H1 (cell line): ENCODE results near the gene CTSH. TPM values are rescaled to one million over a fixed set of nuclear protein-coding genes. Genes with fewer than 3 reads are reported as not detected.

Experiments
- CTCF ChIA-PET: fragments of 300-600 bp; sonication (Branson Sonifier 250); formaldehyde crosslinking; loops from one replicate; lab custom pipeline; 2021; ENCODE audit not compliant: partially characterized antibody; lab: Charles Lee
- POLR2A ChIA-PET: fragments of 300-600 bp; sonication (Branson Sonifier 250); formaldehyde crosslinking; loops from one replicate; lab custom pipeline; 2021; ENCODE audit warnings: inconsistent platforms; ENCODE audit not compliant: partially characterized antibody; lab: Charles Lee
- DNase-seq, 2 experiments: peaks; one replicate each; pipeline versions ENCODE4 v3.0.0 to v3.0.0-alpha.2; 2010 to 2022; ENCODE audit warnings: low spot score in 2 of 2, low read depth in 1 of 2, mixed read lengths in 1 of 2
- FAIRE-seq: peaks from 2 replicates; lab custom pipeline; 2011; peaks lifted over from hg19 to GRCh38; lab: Jason Lieb, UNC
- H2AFZ ChIP-seq: 2 replicates; pipeline ENCODE4 v1.8.1; 2012; ENCODE audit warnings: low read length, inconsistent platforms
- H2AK5ac ChIP-seq: 2 replicates; pipeline ENCODE4 v1.6.1; 2013; ENCODE audit warnings: low read depth, low read length
- H2BK120ac ChIP-seq: replicated peaks from 2 replicates; pipeline ENCODE3; 2013; ENCODE audit warnings: low read depth, low read length, inconsistent platforms
- H2BK12ac ChIP-seq: 2 replicates; pipeline ENCODE4 v1.6.1; 2013; ENCODE audit warnings: low read depth, low read length
- H2BK15ac ChIP-seq: 2 replicates; pipeline ENCODE4 v1.6.1; 2013; ENCODE audit warnings: low read length
- H2BK20ac ChIP-seq: 2 replicates; pipeline ENCODE4 v1.6.1; 2013; ENCODE audit warnings: low read length
- H2BK5ac ChIP-seq: 2 replicates; pipeline ENCODE4 v1.6.1; 2013; ENCODE audit warnings: low read depth, low read length
- H3K14ac ChIP-seq: 2 replicates; pipeline ENCODE4 v1.6.1; 2013; ENCODE audit warnings: inconsistent platforms; ENCODE audit not compliant: insufficient read length
- H3K18ac ChIP-seq: 2 replicates; pipeline ENCODE4 v1.6.1; 2013; ENCODE audit warnings: low read length; ENCODE audit errors: extremely low read depth
- H3K23ac ChIP-seq: 2 replicates; pipeline ENCODE4 v1.6.1; 2013; ENCODE audit warnings: inconsistent platforms; ENCODE audit not compliant: insufficient read length
- H3K23me2 ChIP-seq: 2 replicates; pipeline ENCODE4 v1.6.1; 2013; ENCODE audit warnings: low read depth, low read length
- H3K27ac ChIP-seq: 2 replicates; pipeline ENCODE4 v1.6.1; 2011; ENCODE audit warnings: low read depth, low read length, inconsistent platforms
- H3K27me3 ChIP-seq, 4 experiments: replicated peaks in 1 of 4; 1 replicate in 1 of 4; 2 replicates in 3 of 4; pipeline versions ENCODE4 v1.6.1 to v1.8.1; 2011 to 2013; ENCODE audit warnings: low read length in 3 of 4, mild to moderate bottlenecking in 3 of 4, inconsistent platforms in 2 of 4, mixed read lengths in 2 of 4, moderate library complexity in 1 of 4; ENCODE audit not compliant: control insufficient read depth in 3 of 4, insufficient read depth in 3 of 4; ENCODE audit errors: extremely low read depth in 1 of 4
- H3K36me3 ChIP-seq, 4 experiments: 2 replicates each; pipeline versions ENCODE4 v1.6.1 to v1.8.1; 2011 to 2013; ENCODE audit warnings: mild to moderate bottlenecking in 4 of 4, low read length in 3 of 4, moderate library complexity in 2 of 4, control low read depth in 1 of 4, inconsistent platforms in 1 of 4; ENCODE audit not compliant: insufficient read depth in 4 of 4, control insufficient read depth in 2 of 4
- H3K4ac ChIP-seq: replicated peaks from 2 replicates; pipeline ENCODE3; 2013; ENCODE audit warnings: low read length, low read depth, mixed read lengths, inconsistent platforms; ENCODE audit not compliant: insufficient read length
- H3K4me1 ChIP-seq, 4 experiments: replicated peaks in 1 of 4; 1 replicate in 1 of 4; 2 replicates in 3 of 4; pipeline versions ENCODE4 v1.6.1 to v1.8.1; 2011 to 2013; ENCODE audit warnings: low read length in 3 of 4, inconsistent platforms in 2 of 4, mixed read lengths in 1 of 4; ENCODE audit not compliant: insufficient read depth in 4 of 4, control insufficient read depth in 3 of 4
- H3K4me2 ChIP-seq, 2 experiments: 2 replicates each; pipeline versions ENCODE4 v1.6.1 to v1.8.1; 2011 to 2013; ENCODE audit warnings: low read depth in 2 of 2, low read length in 2 of 2, control low read depth in 1 of 2, inconsistent platforms in 1 of 2, mild to moderate bottlenecking in 1 of 2; ENCODE audit not compliant: insufficient read depth in 1 of 2
- H3K4me3 ChIP-seq, 4 experiments: fragments of 200-600, 300-600 bp in 1 of 4; sonication (generic), shearing (Covaris generic), sonication (Bioruptor Twin) in 1 of 4; 2 replicates each; pipeline versions ENCODE4 v1.5.1 to v1.8.1; 2011 to 2016; ENCODE audit warnings: low read length in 4 of 4, low read depth in 3 of 4, control low read depth in 2 of 4, inconsistent platforms in 2 of 4, mild to moderate bottlenecking in 2 of 4, mixed read lengths in 1 of 4, moderate library complexity in 1 of 4; ENCODE audit not compliant: insufficient read depth in 2 of 4; ENCODE audit errors: extremely low read depth in 1 of 4
- H3K56ac ChIP-seq: replicated peaks from 2 replicates; pipeline ENCODE3; 2013; ENCODE audit warnings: low read depth, mild to moderate bottlenecking, mixed read lengths, low read length, inconsistent platforms; ENCODE audit not compliant: insufficient read length
- H3K79me1 ChIP-seq: 2 replicates; pipeline ENCODE4 v1.6.1; 2013; ENCODE audit warnings: low read depth, low read length, control low read depth
- H3K79me2 ChIP-seq, 2 experiments: 2 replicates each; pipeline versions ENCODE4 v1.6.1 to v1.8.1; 2012 to 2013; ENCODE audit warnings: low read length in 2 of 2, mild to moderate bottlenecking in 2 of 2, inconsistent platforms in 1 of 2; ENCODE audit not compliant: insufficient read depth in 2 of 2, control insufficient read depth in 1 of 2
- H3K9ac ChIP-seq, 4 experiments: replicated peaks in 1 of 4; 1 replicate in 1 of 4; 2 replicates in 3 of 4; pipeline versions ENCODE4 v1.6.1 to v1.8.1; 2011 to 2013; ENCODE audit warnings: low read depth in 3 of 4, low read length in 3 of 4, control low read depth in 2 of 4, mild to moderate bottlenecking in 2 of 4, moderate library complexity in 2 of 4, inconsistent platforms in 1 of 4; ENCODE audit errors: extremely low read depth in 1 of 4
- H3K9me3 ChIP-seq, 2 experiments: 2 replicates each; pipeline versions ENCODE4 v1.6.1 to v1.8.1; 2012 to 2013; ENCODE audit warnings: mild to moderate bottlenecking in 2 of 2, moderate library complexity in 2 of 2, control low read depth in 1 of 2, inconsistent platforms in 1 of 2, low read depth in 1 of 2, low read length in 1 of 2, mixed read lengths in 1 of 2; ENCODE audit not compliant: insufficient read depth in 2 of 2
- H4K20me1 ChIP-seq, 2 experiments: replicated peaks in 1 of 2; 2 replicates each; pipeline versions ENCODE3 to v1.8.1; 2011 to 2013; ENCODE audit warnings: inconsistent platforms in 2 of 2, low read length in 2 of 2, mild to moderate bottlenecking in 1 of 2; ENCODE audit not compliant: insufficient read depth in 2 of 2, control insufficient read depth in 1 of 2
- H4K5ac ChIP-seq: 2 replicates; pipeline ENCODE4 v1.6.1; 2013; ENCODE audit warnings: low read length, low read depth, mixed read lengths, inconsistent platforms; ENCODE audit not compliant: insufficient read length
- H4K8ac ChIP-seq: 2 replicates; pipeline ENCODE4 v1.8.0; 2013; ENCODE audit warnings: mild to moderate bottlenecking, moderate library complexity, low read length, inconsistent platforms; ENCODE audit not compliant: insufficient read depth; ENCODE audit errors: extremely low read depth
- H4K91ac ChIP-seq: replicated peaks from 2 replicates; pipeline ENCODE3; 2013; ENCODE audit warnings: low read length, mixed read lengths, inconsistent platforms; ENCODE audit not compliant: insufficient read length
- GABPA ChIP-seq: IDR thresholded peaks from 2 replicates; pipeline ENCODE4 v1.6.1; 2011; ENCODE audit warnings: mild to moderate bottlenecking, low read length, moderate library complexity, borderline replicate concordance; ENCODE audit not compliant: insufficient read depth
- JUN ChIP-seq: IDR thresholded peaks from 2 replicates; pipeline ENCODE4 v1.6.1; 2011; ENCODE audit warnings: low read depth, mild to moderate bottlenecking, improper control_type of control experiment, low read length
- SIRT6 ChIP-seq: IDR thresholded peaks from one replicate; pipeline ENCODE4 v1.7.1; 2012; ENCODE audit warnings: low read length, inconsistent platforms
- WGBS, 2 experiments: shearing (Covaris generic) in 1 of 2; methylation state at CpG; one replicate each; pipeline versions ENCODE4 v1.1.6 to v1.1.7; 2013 to 2015; ENCODE audit warnings: low lambda C conversion rate in 2 of 2, mixed read lengths in 2 of 2, inconsistent platforms in 1 of 2, low coverage in 1 of 2, missing lambda C conversion rate in 1 of 2; ENCODE audit not compliant: insufficient replicate concordance in 2 of 2, insufficient coverage in 1 of 2, insufficient read length in 1 of 2; ENCODE audit errors: extremely low coverage in 1 of 2, missing lambda C conversion rate in 1 of 2; 5-methylcytosine and 5-hydroxymethylcytosine counted together
- polyA plus RNA-seq, 7 experiments: library from polyadenylated mRNA; depleted of rRNA in 3 of 7; stranded (reverse) in 5 of 7; unstranded in 2 of 7; fragments of >200 nt in 5 of 7; fragments of 200-250 nt in 2 of 7; gene quantifications; 1 replicate in 5 of 7; 2 replicates in 1 of 7; 4 replicates in 1 of 7; pipeline versions ENCODE4 v1.2.1 to v1.2.3, GENCODE V29; 2011 to 2013; ENCODE audit warnings: missing spikeins in 2 of 7, mixed read lengths in 2 of 7
- total RNA-seq: library from RNA; stranded (reverse); fragmentation: NEBNext Ultra II Directional; extraction: Animal tissue kit (Norgen Biotek cat#: 25700); gene quantifications from 2 replicates; pipeline ENCODE4 v1.2.1, GENCODE V29; 2021
- TF ChIP-seq, protein P1 (sequence below): IDR thresholded peaks from 2 replicates; pipeline ENCODE4 v1.6.1; 2011; ENCODE audit warnings: low read length, improper control_type of control experiment

Gene CTSH
- total and polyA plus RNA-seq, 2 of the 8 experiments (the other 6 are each of a cell fraction or from before 2014, with no cell fraction given), result 34.0 to 36.8 TPM

DNA sequence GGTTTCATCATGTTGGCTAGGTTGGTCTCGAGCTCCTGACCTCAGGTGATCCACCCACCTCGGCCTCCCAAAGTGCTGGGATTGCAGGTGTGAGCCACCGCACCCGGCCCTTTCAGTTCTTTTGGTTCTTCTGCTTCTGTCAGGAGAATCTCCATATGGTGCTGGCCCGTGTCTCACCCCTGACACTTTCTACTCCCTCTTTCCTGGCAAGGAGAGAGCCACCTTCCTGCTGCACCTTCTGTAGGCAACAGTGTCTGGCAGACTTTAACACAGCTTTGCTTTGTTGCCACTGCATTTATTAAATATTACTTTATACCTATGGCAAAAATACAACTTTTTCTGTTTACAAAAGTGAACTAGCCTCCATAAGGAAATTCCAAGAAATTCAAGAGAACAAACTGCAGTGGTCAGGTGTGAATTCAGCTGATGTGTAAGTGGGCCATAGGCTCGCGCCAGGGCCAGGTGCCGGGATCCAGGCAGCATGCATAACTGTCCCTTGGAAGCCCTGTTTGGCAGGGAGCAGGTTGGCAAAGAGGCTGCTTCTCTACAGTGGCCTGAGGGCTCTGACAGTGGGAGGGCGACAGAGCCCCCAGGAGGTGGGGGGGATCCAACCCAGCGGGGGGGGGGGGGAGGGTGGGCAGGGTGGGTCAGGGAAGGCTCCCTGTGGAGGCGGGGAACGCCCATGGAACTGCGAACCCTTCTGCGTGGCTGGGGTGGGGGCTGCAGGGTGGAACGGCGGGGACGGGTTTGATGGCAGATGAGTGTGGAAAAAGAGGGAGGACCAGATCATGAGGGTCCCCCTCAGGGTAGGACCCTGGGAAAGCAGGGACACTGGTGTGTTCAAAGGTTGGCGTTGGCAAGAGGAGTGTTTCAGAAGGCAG, 21.1 kb downstream of the CTSH start:
- Histone ChIP-seq H3K4me3 (no peak overlapping the region), H3K4ac (no peak overlapping the region), H3K27ac (no peak overlapping the region), H3K27me3 (no peaks in the 10 kb centered on the region), H3K14ac (no peak overlapping the region), H3K36me3 (peaks cover 0 to 31% (median 7%) of the 10 kb centered on the region in 4 experiments; a peak in 6 of 8 replicates), H3K79me1 (no peaks in the 10 kb centered on the region), H3K4me2 (no peak overlapping the region), H2BK120ac (no peak overlapping the region)
- DNase-seq, result no peak
- ChIA-PET POLR2A (interaction anchor here (1.0 kb wide), 1 partner anchor 80 kb away, joined by 3 read pairs; no protein-coding TSS in a partner anchor), CTCF (interaction anchor here (0.6 to 6.0 kb wide), 10 partner anchors 9 to 267 kb away, joined by 3 to 41 read pairs (median 12); no protein-coding TSS in a partner anchor)
- TF ChIP-seq SIRT6 (no peak), JUN (no peak), GABPA (no peak)
- TF ChIP-seq, protein P1, sequence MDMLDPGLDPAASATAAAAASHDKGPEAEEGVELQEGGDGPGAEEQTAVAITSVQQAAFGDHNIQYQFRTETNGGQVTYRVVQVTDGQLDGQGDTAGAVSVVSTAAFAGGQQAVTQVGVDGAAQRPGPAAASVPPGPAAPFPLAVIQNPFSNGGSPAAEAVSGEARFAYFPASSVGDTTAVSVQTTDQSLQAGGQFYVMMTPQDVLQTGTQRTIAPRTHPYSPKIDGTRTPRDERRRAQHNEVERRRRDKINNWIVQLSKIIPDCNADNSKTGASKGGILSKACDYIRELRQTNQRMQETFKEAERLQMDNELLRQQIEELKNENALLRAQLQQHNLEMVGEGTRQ, result no peak
- TF ChIP-seq, all 59 proteins: peak for 0
- H2BK20ac ChIP-seq, result no peak overlapping the region
- H3K23ac ChIP-seq, result no peak overlapping the region
- no peak overlapping the region for H4K91ac ChIP-seq
- H2BK15ac ChIP-seq, result no peak overlapping the region
- no peaks in the 10 kb centered on the region for H3K23me2 ChIP-seq
- no peaks in the 10 kb centered on the region for H3K79me2 ChIP-seq
- H3K4me1 ChIP-seq, result no peaks in the 10 kb centered on the region
- H3K9ac ChIP-seq, result no peak overlapping the region
- no peak overlapping the region for H2AFZ ChIP-seq
- no peak for FAIRE-seq
- no peak overlapping the region for H2BK12ac ChIP-seq
- no peak overlapping the region for H3K56ac ChIP-seq
- no peak overlapping the region for H2BK5ac ChIP-seq
- H3K18ac ChIP-seq, result no peak overlapping the region
- H4K20me1 ChIP-seq, result peaks cover 0 to 2% of the 10 kb centered on the region in 2 experiments
- WGBS, 2 experiments, result 93% methylated on average over 9 of the region's 18 CpGs; no CpG with 5 or more reads in 1 of the 2 experiments
- no peak overlapping the region for H2AK5ac ChIP-seq
- no peaks in the 10 kb centered on the region for H3K9me3 ChIP-seq
- no peak overlapping the region for H4K8ac ChIP-seq
- H4K5ac ChIP-seq, result no peak overlapping the region
